Daoy (cell line): ENCODE data around the gene CBY1. TPM values are rescaled to one million over a fixed set of nuclear protein-coding genes. Genes with fewer than 3 reads are reported as not detected.
"Not testable (repeated sequence)": the region's sequence is repeated elsewhere in the genome, so short reads cannot be mapped to it uniquely, and the experiment has no call there.

Source experiments
- DNase-seq: peaks from one replicate; pipeline ENCODE4 v3.0.0-alpha.2; 2015; ENCODE audit warnings: low read depth
- total RNA-seq: library from RNA; depleted of rRNA; stranded (reverse); fragments of >200 nt; shearing (Covaris generic); gene quantifications from 2 replicates; pipeline ENCODE4 v1.2.3, GENCODE V29; 2014; rRNA removed

Gene CBY1
- total RNA-seq: 11.9 and 21.8 TPM in 2 replicates

GRCh38 chr22:38656256-38657044 lies at the start of gene CBY1, which contains the start of gene FAM227A:
CBY1 (plus strand) TSS chr22:38656638; CDS start chr22:38668055, 11,417 bp downstream.
FAM227A (minus strand) TSS chr22:38656392; CDS start chr22:38650168, 6,224 bp downstream.
- peak; percentile 88 for DNase-seq

GRCh38 chr22:38607680-38608079 lies 48.8 kb upstream of the CBY1 start:
- no peak for DNase-seq

DNA sequence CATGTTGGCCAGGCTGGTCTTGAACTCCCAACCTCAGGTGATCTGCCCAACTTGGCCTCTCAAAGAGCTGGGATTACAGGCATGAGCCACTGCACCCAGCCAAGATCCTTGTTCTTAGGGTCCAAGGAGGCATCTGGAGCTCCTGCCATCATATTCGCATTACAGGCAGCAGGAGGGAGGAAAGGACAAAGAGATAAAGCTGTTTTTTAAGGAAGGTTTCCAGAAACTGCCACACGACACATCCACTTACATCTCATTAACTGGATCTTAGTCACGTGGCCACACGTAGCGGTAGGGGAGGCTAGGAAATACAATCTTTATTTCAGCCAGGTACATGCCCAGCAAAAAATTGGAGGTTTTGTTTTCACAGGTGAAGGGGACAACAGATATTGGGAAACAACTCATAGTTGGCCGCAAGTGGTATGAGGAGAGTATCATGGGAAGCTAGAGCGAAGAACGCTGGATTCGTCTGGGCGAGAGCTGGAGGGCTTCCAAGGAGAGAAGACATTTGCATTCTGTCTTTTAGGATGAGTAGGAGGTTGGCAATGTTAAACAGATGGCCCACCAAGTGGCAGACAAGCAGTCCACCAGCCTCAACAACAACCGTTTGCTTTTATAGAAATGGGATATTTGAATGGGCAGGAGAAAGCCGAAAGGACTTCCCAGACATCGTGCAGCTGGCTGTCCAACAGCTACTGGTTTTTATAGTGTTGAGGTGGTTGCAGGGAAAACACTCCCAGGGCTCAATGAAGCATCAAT lies 47.3 kb upstream of the CBY1 start:
- DNase-seq: no peak

DNA sequence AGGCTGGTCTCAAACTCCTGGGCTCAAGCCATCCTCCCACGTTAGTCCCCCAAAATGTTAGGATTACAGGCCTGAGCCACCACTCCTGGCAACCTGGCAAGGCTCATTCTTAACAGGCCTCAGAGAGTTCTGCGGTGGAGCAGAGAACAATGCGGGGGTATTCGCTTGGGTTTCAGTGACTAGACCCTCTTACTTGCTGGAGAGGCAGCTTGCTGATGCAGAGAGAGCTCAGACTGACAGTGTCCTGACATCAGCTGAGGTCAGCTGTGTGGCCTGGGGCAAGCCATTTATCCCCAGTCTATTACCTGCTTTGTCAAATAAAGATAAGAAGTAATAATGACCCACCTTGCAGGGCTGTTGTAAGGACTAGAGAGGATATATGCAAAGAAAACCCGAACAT lies 46.2 kb upstream of the CBY1 start:
- no peak for DNase-seq

DNA sequence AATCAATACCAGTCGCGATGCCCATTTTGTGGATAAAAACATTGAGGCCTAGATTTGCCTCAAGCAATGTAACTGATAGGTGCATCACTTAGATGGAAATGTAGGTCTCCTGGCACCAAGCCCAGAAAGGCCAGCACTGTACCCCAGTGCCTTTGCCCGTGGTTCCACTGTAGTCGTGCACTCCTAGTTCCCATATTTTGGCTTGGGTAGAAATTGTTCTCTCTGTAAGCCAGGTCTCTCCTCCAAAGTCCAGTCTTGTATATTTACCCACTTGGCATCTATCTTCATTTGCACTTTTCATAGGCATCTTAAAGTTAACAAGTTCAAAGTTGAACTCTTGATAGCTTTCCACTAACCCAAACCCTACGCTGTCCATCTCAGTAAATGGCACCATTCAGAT lies 44.9 kb upstream of the CBY1 start:
- DNase-seq: no peak

DNA sequence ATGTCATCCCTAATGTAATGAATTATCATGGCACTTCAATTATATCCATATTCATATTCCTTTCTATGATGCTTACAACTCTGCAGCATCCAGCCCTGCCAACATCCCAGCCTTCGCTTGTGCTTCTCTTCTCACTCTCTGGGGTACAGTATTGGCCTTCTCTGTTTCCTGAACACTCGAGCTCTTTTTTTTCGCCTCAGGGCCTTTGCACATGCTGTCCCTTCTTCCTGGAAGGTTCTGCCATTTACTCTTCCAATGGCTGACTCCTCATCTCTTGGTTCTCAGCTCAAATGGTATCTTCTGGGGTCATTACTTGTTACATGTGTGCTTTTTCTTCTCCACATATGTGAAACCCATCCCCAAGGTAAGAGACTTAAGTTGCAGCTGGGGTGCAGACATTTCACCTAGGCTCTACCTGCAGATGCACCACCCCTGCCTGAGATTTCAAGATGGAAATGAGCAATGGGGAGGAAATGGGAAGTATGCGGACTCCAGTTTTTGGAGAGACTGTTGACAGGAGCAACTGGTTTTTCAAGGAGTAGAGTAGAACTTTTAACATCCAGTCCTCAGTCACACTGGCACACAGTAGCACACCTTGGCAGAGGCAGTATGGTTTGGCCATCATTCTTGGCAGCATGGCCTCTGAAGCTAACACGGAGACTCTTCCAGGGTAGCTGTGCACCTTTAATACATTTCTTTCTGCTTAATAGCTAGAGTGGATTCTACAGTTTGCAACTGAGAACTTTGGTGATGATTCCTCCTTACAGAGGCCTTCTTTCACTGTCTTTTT lies 44.0 kb upstream of the CBY1 start:
- DNase-seq: no peak

GRCh38 chr22:38613588-38613987 lies 42.9 kb upstream of the CBY1 start:
- no peak for DNase-seq

GRCh38 chr22:38614332-38615063 lies 41.9 kb upstream of the CBY1 start:
- no peak for DNase-seq

DNA sequence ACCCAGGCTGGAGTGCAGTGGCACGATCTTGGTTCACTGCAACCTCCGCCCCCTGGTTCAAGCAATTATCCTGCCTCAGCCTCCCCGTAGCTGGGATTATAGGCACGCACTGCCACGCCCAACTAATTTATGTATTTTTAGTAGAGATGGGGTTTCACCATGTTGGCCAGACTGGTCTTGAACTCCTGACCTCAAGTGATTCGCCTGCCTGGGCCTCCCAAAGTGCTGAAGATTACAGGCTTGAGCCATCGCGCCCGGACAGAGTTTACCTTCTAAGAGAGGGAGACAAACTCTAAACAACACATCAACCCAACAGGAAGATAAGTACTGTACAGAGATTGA lies 41.4 kb upstream of the CBY1 start:
- not testable (repeated sequence) for DNase-seq

- no peak for DNase-seq
Measured at GRCh38 chr22:38618258-38618657, 38.2 kb upstream of the CBY1 start.

DNA sequence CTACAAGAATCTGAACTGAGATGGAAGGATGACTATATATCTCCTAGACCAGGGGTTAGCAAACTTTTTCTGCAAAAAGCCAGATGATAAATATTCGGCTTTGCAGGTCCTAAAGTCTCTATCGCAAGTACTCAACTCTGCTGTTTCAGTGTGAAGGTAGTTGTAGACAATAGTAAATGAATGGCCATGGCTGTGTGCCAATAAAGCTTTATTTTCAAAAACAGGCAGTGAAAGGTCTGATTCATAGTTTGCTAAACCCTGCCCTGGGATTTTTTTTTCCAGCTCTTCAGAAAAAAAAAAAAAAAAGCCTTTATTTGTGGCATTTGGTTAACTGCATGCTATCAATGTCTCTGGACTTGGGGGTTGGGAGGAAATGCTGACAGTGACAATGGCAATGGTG lies 37.8 kb upstream of the CBY1 start:
- no peak for DNase-seq

- DNase-seq: peak; percentile 22
Measured at GRCh38 chr22:38623351-38623750, 33.1 kb upstream of the CBY1 start.

GRCh38 chr22:38628444-38628843 lies 28.0 kb upstream of the CBY1 start:
- DNase-seq: no peak

GRCh38 chr22:38629108-38629507 lies 27.3 kb upstream of the CBY1 start:
- no peak for DNase-seq

GRCh38 chr22:38631724-38632123 lies 24.7 kb upstream of the CBY1 start:
- DNase-seq: no peak

DNA sequence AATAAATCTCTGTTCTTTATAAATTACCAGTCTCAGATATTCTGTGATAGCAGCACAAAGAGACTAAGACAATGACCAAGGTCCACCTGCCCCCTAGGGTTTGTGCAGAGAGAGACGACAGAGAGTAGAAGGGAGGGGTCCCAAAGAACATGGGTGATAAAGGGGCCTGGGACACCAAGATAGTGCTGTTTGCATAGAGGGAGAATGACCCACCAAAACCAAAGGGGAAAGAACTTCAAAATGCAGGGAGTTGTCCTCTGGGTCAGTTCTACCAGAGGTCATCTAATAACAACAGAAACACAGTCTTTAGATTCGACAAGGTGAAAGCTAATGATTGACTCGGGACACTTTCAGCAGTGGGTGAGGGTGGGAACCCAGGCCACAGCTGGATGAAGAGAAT lies 23.9 kb upstream of the CBY1 start:
- DNase-seq: no peak

- no peak for DNase-seq
Measured at GRCh38 chr22:38638216-38638615, 18.2 kb upstream of the CBY1 start.

DNA sequence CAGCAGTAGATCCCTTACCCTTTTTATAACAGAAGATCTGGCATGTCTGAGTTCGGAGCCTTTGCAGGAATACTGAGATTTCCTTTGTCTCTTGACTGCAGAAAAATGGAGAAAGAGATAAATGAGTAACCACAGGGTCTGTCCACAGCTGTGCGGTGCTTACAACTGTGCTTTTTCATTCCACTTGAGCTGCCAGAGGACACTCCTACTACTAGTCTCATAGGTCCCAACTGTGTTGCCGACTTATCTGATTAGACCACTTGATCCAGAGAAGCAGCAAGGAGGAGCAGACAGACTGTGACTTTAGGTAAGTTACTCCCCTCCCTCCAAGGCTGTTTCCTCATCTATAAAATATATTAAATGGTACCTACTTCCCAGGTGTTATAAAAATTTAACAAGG lies 17.7 kb upstream of the CBY1 start:
- DNase-seq: no peak

GRCh38 chr22:38641476-38642040 lies 14.9 kb upstream of the CBY1 start:
- DNase-seq: no peak

DNA sequence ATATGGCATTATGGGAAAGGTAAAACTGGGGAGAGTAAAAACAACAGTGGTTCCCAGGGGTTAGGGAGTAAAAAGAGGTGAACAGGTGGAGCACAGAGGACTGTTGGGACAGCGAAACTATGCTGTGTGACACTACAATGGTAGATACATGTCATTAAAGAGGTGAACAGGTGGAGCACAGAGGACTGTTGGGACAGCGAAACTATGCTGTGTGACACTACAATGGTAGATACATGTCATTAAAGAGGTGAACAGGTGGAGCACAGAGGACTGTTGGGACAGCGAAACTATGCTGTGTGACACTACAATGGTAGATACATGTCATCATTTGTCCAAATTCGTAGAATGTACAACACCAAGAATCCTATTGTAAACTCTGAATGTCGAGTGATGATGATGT lies 12.2 kb upstream of the CBY1 start:
- DNase-seq: not testable (repeated sequence)

- no peak for DNase-seq
Measured at GRCh38 chr22:38645430-38645829, 11.0 kb upstream of the CBY1 start.
